NCI-H2227 treated with DMSO at 0.1 percent for 48 hours (cell line): ENCODE data around the gene USP14.
"Not testable (repeated sequence)": the region's sequence is repeated elsewhere in the genome, so short reads cannot be mapped to it uniquely, and the experiment has no call there.

Experiments used
- DNase-seq: peaks from one replicate; lab custom pipeline; 2025; lab: John Stamatoyannopoulos, UW

Gene USP14

DNA sequence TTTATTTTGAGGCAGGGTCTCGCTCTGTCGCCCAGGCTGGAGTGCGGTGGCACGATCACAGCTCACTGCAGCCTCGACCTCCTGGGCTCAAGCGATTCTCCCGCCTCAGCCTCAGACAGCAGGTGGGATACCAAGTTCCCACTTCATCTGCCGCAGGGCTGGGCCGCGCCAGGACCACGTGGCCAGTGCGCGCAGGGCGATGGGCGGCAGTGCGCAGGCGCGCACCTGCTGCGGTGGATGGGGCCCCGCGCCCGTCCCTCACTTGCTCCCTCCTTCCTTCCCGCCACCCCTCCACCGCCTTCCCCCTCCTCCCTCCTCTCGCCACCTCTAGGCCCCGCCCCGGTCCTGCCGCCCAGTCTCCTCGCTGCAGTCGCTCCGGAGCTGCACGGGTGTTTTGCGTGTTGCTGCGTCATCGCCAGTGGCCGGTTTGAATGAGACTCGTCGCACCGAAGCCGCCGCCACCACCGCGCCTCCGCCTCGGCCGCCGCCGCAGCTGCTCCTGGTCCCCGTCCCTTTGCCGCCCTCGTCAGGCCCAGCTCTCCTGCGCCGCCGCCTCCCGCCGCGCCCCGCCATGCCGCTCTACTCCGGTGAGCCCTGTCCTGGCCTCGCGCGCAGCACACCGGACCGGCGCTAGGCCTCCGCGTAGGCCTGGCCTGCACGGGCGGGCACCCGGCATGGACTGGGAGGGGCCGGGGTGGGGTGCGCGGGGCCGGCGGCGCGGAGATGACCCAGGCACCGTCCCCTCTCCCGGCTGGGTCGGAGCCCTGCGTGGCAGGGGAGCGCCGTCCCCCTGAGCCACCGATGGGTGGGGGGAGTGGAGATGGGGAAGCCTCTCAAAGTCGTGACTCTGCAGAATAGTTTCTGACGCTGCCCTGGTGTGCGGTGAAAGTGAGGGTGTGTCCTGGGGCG lies at the start of gene USP14:
Gene USP14, plus strand, starts transcription at position 430 of the 909 bp plus-strand sequence. Its CDS starts 142 bp downstream, at position 572.
- DNase-seq = peak; percentile 96

DNA sequence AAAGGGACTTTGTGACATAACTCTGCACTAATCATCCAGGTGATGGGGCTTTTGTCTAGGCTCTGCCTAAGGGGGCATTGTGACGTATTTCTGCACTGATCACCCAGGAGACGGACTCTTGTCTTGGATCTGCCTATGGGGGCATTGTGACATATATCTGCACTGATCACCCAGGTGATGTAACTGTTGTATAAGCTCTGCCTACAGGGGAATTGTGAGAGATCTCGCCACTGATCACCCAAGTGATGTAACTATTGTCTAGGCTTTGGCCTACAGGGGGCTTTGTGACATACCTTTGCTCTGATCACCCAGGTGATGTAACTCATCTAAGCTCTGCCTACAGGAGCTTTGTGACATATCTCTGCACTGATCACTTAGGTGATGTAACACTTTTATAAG lies 49.7 kb upstream of the USP14 start:
- DNase-seq = not testable (repeated sequence)

DNA sequence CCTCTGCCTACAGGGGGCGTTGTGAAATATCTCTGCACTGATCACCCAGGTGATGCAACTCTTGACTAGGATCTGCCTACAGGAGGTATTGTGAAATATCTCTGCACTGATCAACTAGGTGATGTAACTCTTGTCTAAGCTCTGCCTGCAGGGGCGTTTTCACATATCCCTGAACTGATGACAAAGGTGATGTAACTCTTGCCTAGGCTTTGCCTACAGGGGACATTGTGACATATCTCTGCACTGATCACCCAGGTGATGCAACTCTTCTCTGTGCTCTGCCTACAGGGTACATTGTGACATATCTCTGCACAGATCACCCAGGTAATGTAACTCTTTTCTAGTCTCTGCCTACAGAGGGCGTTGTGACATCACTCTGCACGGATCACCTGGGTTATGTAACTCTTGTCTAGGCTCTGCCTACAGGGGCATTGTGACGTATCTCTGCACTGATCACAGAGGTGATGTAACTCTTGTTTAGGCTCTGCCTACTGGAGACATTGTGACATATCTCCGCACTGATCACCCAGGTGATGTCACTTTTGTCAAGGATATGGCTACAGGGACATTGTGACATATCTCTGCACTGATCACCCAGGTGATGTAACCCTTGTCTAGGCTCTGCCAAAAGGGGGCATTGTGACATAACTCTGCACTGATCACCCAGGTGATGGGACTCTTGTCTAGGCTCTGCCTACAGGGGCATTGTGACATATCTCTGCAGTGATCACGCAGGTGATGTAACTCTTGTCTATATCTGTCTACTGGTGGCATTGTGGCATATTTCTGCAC lies 49.0 kb upstream of the USP14 start:
- not testable (repeated sequence) for DNase-seq

DNA sequence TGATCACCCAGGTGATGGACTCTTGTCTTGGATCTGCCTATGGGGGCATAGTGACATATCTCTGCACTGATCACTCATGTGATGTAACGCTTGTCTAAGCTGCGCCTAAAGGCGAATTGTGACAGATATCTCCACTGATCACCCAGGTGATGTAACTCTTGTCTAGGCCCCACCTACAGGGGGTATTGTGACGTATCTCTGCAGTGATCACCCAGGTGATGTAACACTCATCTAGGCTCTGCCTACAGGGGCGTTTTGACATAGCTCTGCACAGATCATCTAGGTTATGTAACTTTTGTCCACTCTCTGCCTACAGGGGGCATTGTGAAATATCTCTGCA lies 48.5 kb upstream of the USP14 start:
- not testable (repeated sequence) for DNase-seq

GRCh38 chr18:110351-111201 lies 47.8 kb upstream of the USP14 start:
- DNase-seq = not testable (repeated sequence)

DNA sequence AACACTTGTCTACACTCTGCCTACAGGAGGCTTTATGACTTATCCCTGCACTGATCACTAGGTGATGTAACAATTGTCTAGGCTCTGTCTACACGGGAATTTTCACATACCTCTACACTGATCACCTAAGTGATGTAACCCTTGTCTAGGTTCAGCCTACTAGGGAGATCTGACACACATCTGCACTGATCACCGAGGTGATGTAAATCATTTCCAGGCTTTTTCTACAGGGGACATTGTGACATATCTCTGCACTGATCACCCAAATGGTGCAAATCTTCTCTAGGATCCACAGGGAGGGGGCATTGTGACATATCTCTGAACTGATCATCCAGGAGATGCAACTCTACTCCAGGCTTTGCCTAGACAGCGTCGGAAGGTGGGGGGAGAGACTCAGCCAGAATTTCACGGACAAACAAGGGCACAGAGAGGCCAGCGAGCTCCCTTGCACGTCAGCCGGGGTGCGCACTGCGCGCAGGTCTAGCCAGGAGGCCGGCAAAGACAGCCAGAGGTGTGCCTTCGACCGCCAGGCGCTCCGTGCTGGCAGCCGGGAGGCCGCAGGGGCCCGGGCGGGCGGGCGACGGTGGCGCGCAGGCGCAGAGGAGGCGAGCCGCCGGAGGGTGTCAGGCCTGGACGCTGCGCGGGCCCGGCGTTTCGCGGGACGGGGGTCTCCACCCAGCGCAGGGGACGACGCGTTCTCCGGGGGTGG lies 46.9 kb upstream of the USP14 start:
- DNase-seq = no peak

DNA sequence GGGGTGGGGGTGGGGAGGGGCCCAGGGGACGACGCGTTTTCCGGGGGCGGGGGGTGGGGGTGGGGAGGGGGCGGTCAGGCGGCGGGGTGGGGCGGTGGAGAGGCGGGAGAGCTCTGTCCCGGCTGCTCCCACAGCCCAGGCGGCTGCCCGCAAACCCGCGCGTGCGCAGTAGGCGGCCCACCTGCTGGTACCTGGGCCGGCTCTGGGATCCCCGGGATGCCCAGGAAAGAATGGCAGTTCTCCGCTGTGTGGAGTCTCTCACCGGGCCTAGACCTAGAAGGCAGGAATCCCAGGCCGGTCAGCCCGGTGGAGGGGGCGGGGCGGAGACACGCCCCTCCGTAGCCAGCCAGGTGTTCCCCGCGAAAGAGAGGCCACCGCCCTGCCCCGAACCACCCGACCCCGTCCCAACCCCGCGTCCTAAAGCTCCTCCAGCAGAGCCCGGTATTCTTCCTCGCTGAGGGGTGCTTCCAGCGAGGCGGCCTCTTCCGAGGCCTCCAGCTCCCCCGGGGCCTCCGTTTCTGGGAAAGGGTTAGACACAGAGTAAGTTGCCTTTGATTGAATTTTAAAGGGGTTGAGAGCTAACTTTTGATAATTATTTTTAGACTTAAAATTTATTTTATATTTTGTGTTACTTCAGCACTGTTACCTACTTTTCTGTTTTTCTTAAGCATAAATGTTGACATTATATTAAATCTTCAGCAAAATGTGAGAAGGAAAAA lies 46.2 kb upstream of the USP14 start:
- DNase-seq = not testable (repeated sequence)

- not testable (repeated sequence) for DNase-seq
Measured at GRCh38 chr18:120539-121260, 37.7 kb upstream of the USP14 start.

- DNase-seq = no peak
Measured at GRCh38 chr18:135045-135444, 23.3 kb upstream of the USP14 start.

- DNase-seq = no peak
Measured at GRCh38 chr18:136433-136832, 21.9 kb upstream of the USP14 start.

- no peak for DNase-seq
Measured at GRCh38 chr18:137327-137726, 21.0 kb upstream of the USP14 start.

GRCh38 chr18:140670-141266 lies 17.6 kb upstream of the USP14 start:
- no peak for DNase-seq

DNA sequence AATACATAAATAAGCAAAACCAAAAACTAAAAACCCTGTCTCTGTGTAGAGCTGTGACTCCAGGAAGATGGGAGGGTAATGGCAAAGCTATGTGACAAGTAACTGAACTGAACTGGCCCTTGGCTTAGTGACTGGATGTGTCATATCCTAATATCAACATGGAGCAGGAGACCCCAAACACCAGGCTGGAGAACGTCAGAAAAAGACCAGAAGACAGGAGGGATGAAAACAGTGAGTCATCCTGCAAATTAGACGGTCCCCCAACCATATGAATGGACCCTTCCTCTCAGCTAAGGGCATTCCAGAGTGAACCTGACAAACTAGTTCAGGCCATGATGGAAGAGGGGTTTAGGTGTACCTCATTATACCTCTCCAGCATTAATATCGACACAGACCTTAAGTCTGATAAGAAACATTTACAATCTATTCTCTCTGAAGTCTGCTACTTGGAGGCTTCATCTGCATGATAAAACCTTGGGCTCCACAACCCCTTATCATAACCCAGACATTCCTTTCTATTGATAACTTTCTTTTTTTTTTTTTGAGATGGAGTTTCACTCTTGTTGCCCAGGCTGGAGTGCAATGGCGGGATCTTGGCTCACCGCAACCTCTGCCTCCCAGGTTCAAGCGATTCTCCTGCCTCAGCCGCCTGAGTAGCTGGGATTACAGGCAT lies 15.6 kb upstream of the USP14 start:
- not testable (repeated sequence) for DNase-seq

DNA sequence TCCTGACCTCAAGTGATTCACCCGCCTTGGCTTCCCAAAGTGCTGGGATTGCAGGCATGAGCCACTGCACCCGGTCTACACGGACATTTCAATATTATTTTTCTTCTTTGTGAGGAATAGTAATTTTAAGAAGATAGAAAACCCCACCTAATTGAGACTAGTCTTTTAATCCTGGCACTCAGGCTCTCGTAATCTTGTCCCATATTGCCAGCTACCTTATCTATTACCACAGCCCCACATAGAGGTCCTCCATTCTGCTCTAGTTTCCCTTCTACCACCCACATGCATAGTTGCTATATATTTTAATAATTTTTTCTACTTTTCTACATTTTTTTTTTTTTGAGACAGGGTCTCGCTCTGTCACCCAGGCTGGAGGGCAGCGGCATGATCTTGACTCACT lies 9.5 kb upstream of the USP14 start:
- DNase-seq = no peak

DNA sequence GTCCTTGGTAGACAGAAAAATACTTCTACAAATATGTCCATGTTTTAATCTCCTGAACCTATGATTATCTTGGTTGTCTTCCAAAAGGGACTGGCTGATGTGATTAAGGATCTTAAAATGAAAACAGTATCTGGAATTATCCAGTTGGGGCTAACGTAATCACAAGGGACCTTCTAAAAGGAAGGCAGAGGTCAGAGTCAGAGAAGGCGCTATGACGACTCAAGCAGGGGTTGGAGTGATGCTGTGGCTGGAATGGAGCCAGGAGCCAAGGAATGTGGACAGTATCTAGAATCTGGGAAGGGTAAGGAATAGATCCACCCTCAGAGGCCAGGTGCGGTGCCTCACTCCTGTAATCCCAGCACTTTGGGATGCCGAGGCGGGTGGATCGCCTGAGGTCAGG lies 4.2 kb upstream of the USP14 start:
- DNase-seq = no peak

DNA sequence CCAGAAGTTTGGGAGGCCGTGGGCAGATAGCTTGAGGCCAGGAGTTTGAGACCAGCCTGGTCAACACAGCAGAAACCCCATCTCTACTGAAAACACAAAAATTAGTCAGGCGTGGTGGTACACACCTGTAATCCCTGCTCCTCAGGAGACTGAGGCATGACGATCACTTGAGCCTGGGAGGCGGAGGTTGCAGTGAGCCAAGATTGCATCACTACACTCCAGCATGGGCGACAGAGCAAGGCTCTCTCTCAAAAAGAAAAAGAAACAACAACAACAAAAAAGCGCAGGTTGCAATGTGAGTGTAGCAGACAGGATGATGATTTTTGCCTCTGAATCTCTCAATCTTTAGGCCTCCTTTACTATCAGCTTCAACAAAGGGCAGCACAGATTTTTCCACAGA lies 2.7 kb upstream of the USP14 start:
- DNase-seq = no peak

- no peak for DNase-seq
Measured at GRCh38 chr18:156514-157230, 1.7 kb upstream of the USP14 start.

GRCh38 chr18:159037-159652 lies 788 bp downstream of the USP14 start:
- DNase-seq = peak; percentile 14
